GM12878 (cell line): ENCODE data around the gene USP54. TPM values are rescaled to one million over a fixed set of nuclear protein-coding genes. Genes with fewer than 3 reads are reported as not detected.

Source experiments
- ATF7 ChIP-seq: fragments of 450-650 bp; IDR thresholded peaks from 2 replicates; pipeline ENCODE4 v1.6.1; 2016; ENCODE audit warnings: low read depth, mild to moderate bottlenecking
- TARDBP ChIP-seq: IDR thresholded peaks from 2 replicates; pipeline ENCODE4 v1.6.1; 2016; ENCODE audit warnings: borderline replicate concordance
- ZBTB11 ChIP-seq: fragments of 450-650 bp; formaldehyde crosslinking; IDR thresholded peaks from 2 replicates; pipeline ENCODE4 v1.5.0; 2022; ENCODE audit warnings: mild to moderate bottlenecking, missing genetic modification characterization
- ZBTB40 ChIP-seq: fragments of 450-650 bp; IDR thresholded peaks from 2 replicates; pipeline ENCODE4 v1.6.1; 2016; ENCODE audit warnings: mild to moderate bottlenecking, moderate library complexity, borderline replicate concordance
- polyA plus RNA-seq, 11 experiments: library from polyadenylated mRNA; depleted of rRNA in 4 of 11; unstranded in 6 of 11; stranded (reverse) in 5 of 11; fragments of >200 nt; fragmentation: Nextera tagmentation in 4 of 11; fragmentation: Illumina TruSeq in 1 of 11; extraction: Ambion mirVana in 4 of 11; extraction: Trizol in 1 of 11; gene quantifications; 1 replicate in 1 of 11; 2 replicates in 10 of 11; pipeline versions ENCODE4 v1.2.1 to v1.2.3, GENCODE V29; 2011 to 2016; ENCODE audit warnings: inconsistent platforms in 2 of 11, missing spikeins in 2 of 11, low read depth in 1 of 11
- total RNA-seq, 4 experiments: library from RNA; depleted of rRNA in 3 of 4; stranded (reverse); fragments of >200 nt in 3 of 4; fragmentation: Illumina TruSeq in 1 of 4; extraction: Trizol in 1 of 4; gene quantifications; 2 replicates each; pipeline versions ENCODE4 v1.2.1 to v1.2.3, GENCODE V29; 2013 to 2021

The USP54 gene
- total and polyA plus RNA-seq, 10 of the 15 experiments (the other 5 are each of a cell fraction or from before 2014, with no cell fraction given), result 0.93 to 10.5 (median 5.5) TPM

- TF ChIP-seq ATF7, result no peak
- TF ChIP-seq ZBTB40, result no peak
- TF ChIP-seq TARDBP, result no peak
- TF ChIP-seq ZBTB11 (CRISPR knock-in tag), result no peak
- TF ChIP-seq, all 136 proteins: peak for 2
These were observed 14.1 kb downstream of the USP54 start (continued) for GRCh38 chr10:73576890-73577591.
